ENCODE results near the gene MFAP4.
"Not testable (repeated sequence)": the region's sequence is repeated elsewhere in the genome, so short reads cannot be mapped to it uniquely, and the experiment has no call there.

The MFAP4 gene

DNA sequence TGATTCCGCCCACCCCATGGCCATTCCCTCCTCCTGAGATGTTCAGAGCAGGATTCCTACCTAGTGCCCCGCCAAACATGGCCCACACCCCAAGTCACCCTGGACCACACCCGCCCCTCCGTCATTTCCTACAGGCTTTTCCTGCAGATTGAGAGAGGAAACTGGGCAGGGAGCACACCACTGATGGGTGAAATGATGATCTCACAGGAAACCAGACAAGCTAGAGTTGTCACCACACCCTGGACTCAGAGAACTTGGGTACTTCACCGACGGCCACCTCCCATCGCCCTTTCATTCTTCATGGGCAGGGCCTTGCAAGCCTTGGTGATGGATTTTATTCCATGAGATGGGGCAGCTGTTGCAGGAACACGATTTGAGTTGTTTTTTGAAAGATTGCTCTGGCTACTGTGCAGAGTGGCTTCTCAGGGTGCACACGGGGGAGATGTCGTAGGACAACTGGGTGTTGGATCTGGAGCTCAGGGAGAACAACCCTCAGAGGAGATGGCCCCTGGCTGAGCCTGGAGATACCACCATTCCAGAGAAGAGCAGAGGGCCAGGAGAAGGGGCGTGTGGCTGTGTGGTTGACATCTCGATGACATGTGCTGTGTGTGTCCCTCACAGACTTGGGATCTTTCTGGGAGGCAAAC, 17.0 kb downstream of the MFAP4 start:
- no peak for DNase-seq (ENCODE audit: low spot score)

- DNase-seq (ENCODE audit: low spot score): no peak
These were observed 17.7 kb downstream of the MFAP4 start for GRCh38 chr17:19369107-19369778.

DNA sequence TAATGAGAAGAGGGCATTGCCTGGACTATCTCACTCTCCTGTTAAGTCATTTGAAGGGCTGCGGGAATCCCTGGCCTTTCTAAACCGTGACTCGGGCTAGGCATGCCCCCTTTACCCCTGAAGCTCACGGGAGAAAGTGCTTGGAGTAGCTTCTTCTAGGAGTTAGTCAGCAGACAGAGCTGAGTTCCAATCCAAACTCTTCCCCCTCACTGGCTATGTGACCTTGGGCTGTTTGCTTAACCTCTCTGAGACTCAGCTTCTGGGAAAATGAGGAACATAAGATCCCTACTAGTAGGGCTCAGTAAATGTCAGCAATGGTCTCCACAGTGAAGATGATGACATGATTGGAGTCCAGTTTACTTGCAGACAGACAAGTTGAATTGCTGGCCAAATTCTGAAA, 18.8 kb downstream of the MFAP4 start:
- DNase-seq (ENCODE audit: low spot score): no peak

DNA sequence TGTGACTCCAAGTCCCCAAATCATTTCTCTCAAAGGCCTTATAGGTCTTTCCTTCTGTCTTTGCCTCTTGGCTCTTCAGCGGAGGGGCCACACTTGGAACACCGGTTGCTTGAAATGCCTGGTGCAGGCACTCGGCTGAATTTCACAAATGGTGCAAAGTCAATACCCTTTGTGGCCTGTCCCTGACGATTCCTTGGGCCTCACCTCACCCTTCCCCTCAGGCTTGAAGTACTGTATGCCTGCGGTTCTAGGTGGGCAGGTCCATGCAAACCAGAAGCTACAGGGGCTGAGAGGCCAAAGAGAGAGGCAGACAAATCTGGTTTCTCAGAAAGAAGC, 20.4 kb downstream of the MFAP4 start:
- no peak for DNase-seq (ENCODE audit: low spot score)

DNA sequence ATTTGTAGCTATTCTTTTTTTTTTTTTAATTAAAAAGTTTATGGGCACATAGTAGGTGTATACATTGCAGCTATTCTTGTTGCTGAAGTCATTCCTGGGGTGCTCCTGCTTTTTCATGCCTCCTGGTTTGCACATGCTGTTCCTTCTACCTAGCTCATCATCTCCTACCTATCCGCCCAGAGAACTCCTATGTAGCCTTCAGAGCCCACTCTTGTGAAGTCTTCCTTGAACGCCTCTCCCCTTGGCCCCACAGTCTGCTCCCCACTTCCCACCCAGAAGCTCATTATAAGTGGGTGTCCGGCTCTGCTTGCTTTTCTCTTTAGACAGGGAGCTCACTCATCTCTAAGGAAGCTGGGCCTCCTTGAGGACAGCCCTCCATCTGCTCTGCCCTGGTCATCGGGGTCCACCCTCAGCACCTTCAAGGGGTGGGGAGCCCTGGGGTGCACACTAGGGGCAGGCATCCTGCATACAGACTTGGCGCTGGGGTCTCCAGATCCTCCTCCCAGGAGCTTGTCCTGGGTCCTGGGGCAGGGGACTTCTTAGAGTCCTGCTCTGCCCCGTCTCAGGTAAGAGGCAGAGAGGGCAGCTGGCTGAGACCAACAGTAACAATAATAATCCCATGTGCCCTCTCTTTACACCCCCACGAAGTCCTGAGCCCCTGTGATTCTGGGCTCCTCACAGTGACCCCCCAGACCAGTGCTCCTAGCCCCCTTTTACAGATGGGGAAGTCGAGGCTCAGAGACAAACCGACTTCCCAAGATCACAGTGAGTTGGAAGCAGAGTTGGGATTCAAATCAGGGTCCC, 21.0 kb downstream of the MFAP4 start:
- DNase-seq (ENCODE audit: low spot score): no peak

GRCh38 chr17:19365499-19365817, 21.5 kb downstream of the MFAP4 start:
- DNase-seq (ENCODE audit: low spot score): no peak

DNA sequence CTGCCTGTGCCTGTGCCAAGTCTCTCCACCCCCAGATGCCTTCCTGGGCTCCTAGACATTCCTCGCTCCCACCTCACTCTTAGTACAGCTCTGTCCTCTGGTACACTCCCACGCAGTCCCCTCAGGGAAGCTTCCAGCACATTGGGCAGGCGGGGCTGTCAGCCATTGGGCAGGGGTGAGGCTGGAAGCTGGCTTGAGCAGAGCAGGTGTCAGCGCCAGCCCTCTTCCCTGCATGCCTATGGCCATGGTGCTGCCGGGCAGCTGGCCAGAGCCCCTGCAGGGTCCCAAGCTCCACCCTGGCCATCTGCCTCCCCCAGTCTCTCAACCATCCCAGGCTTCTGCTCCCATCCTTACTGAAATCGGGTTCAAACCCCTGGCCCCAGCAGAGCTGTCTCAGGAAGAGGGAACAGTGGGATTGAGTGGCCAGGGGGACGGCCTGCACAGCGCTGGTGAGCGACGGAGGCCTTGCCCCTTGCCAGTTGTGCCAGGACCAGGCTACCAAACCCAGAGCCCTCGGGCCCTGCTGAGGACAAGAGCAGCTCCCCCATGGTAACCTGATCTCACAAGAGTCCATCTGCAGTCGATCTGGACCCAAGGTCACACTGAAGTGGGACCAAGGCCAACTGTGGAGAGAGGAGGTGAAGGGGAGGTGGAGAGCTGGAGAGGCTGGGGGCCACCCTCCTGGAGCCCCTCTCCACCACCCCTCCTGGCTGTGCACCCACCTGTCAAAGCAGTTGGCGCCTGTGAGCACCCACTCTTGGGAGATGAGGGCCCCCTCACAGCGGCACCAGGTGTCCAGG, 22.1 kb downstream of the MFAP4 start:
- no peak for DNase-seq (ENCODE audit: low spot score)

GRCh38 chr17:19363460-19364035, 23.4 kb downstream of the MFAP4 start:
- DNase-seq (ENCODE audit: low spot score): no peak

- DNase-seq (ENCODE audit: low spot score): no peak
These were observed 23.9 kb downstream of the MFAP4 start for GRCh38 chr17:19363114-19363438.

DNA sequence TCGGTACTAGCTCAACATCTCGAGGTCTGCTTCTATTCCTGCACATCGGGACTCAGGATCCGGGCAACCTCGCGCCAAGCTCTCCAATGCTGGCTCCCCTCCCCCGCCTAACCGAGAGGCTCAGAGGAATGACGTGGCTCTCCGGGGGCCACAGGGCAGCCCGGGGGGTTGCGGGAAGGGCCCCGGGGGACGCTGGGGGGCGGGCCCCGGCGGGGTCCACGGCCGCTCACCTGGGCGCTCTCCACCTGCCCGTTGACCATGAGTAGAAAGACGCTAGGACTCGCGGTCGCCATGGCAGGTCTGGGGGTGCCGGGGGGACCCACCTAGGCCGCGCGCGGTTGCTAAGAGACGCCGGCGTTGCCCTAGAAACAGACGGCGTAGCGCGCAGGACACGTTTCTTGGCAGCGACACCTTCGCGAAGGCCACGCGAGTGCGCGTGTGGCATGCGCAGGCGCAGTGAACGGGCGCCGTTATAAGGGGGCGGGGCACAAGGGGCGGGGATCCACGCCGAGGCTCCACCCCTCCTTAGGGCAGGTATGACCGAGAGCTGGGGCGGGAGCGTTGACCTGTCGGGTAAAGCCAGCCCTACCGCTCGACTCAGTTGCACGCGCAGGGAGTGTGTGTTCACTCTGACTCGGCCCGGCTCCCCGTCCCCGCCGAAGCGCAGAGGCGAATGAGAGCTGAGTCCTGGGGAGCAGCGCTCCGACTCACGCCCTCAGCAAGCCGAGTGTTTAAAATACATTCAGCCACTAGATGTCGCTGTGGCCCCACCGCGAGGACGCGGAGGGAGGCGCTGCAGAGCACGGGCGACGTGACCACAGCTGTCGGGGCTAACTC, 24.5 kb downstream of the MFAP4 start, which contains the start of gene B9D1:
Gene B9D1 (minus strand): TSS at position 447 of the 837 bp plus-strand sequence. CDS start 154 bp downstream, at position 293.
- DNase-seq (ENCODE audit: low spot score): peak; percentile 85

DNA sequence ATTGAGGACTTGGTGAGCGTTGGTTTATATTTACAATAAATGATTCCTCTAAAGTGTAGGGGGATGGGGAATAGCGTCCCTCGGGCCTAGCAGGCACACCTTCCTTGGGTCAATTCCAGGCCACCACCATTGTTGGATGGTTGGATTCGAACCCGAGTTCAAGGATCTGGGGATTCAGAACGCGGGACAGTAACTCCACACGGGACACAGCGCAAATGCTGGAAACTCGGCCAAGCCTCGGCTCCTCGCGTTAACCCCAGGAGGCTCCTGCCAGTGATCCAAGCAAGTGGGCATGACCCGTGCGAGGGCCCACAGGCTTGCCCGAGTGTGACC, 25.1 kb downstream of the MFAP4 start:
- no peak for DNase-seq (ENCODE audit: low spot score)

DNA sequence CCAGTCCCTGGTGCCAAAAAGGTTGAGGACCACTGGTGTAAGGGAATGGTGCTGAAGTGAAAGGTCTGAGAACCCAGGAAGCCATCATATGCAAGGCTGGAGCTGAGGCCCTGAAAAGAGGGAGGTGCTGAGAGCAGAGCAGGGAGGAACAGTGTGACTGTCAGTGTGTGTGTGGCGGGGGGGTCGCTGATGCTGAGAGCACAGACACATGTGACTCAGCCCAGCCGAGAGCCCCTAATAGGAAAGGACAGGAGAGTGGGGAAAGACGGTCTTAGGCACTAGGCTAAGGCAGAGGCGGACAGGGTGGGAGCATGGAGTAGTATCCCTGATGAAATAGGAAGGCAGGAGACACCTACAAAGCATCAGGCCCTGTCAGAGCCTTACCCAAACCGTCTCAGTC, 25.7 kb downstream of the MFAP4 start:
- no peak for DNase-seq (ENCODE audit: low spot score)

GRCh38 chr17:19360772-19361171, 26.2 kb downstream of the MFAP4 start:
- DNase-seq (ENCODE audit: low spot score): no peak

DNA sequence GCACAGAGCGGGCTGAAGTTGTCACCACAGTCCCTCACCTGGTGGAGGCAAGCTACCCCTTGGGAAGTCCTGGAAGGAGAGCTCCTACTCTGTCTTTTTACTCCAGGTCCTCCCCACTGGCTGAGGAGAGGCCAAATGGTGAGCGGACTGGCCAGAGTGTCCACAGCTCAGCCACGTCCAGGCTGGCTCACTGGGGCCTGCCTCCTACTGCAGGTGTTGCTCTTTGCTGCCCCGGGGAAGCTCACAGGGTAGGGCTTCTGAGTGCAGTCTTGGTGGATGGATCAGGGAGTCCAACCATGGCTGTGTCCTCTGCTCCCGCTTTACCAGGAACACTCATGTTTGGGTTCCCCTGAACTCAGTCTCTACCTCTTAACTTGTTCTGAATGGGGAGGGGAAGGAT, 27.1 kb downstream of the MFAP4 start:
- no peak for DNase-seq (ENCODE audit: low spot score)

DNA sequence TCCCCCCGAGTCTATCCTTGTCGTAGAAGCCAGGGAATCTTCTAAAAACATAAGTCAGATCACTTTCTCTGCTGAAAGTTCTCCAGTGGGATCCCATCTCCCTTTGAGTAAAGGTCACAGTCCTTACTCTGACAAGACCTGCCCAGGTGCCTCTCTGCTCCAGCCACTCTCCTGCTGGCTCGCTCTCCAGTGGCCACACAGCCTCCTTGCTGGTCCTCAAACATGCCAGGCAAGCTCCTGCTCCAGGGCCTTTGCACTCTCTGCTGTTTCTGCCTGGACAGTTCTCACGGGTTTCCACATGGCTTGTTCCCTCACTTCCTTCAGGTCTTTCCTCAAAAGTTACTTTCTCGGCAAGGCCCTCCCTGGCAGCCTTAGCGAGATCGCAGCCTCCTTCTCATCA, 27.8 kb downstream of the MFAP4 start:
- DNase-seq (ENCODE audit: low spot score): no peak

DNA sequence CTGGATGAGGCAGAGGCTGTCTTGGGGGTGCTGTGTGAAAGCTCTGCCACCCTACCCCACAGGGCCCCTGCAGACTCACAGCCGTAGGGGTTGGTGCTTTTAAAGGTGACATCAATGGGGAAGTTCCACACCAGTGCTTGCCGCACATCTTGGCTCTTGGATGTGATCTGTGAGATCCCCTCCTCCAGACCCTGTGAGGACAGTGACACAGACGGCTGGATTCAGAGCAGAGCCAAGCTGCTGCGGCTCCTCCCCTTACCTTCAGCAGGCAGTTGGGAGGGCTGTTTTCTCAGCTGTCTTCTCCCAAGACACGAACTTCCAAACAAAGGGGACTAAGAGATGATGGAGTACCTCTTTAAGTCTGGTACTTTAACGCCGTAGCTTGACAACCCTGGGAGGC, 29.2 kb downstream of the MFAP4 start:
- no peak for DNase-seq (ENCODE audit: low spot score)

DNA sequence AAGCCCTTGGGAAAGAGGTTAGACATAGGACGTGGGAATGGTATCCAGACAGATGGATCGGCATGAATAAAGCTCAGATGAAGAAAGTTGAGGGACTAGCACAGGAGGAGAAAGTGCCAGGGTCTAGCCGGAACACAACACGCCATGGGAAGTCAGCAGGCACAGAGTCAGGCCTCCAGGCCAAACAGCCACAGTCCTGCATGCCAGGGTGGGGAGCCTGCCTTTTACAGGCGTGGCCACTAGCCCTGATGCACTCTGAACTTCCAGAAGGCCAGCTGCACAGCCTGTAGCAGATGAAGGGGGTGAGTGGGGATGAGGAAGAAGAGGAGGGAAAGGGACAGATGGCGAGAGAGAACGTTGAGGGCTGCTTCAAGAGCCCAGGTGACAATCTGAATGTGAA, 29.6 kb downstream of the MFAP4 start:
- DNase-seq (ENCODE audit: low spot score): no peak

DNA sequence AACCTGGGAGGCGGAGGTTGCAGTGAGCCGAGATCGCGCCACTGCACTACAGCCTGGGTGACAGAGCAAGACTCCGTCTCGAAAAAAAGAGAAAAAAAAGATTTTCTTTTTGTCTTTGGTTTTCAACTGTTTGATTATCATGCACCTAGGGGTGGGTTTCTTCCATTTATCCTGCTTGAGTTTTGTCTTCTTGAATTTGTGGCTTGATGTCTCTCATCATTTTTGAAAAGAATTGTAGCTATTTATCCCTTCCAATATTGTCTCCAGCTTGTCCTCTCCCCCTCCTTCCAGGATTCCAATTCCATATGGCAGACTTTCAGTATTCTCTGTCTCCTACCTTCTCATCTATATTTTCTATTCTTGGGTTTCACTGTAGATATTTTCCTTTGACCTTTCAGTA, 32.2 kb downstream of the MFAP4 start:
- DNase-seq (ENCODE audit: low spot score): no peak

GRCh38 chr17:19353401-19353800, 33.6 kb downstream of the MFAP4 start:
- not testable (repeated sequence) for DNase-seq (ENCODE audit: low spot score)

DNA sequence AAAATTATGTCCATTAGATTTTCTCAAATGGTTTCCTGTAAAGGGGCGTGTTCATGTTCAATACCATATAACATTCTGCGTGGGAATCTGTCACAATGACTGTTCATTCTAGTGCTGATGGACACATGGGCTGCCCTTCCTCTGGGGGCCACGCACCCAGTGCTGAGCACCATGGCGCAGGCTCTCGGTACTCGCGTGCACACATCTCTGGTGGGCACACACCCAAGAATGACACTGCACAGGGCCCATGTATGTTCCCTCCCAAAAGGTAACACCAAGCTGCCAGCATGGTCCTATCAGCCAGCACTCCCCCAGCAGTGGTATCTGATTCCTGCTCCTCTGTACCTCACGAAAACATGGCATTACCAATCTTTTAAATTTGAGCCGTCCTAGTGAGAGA, 38.2 kb downstream of the MFAP4 start:
- no peak for DNase-seq (ENCODE audit: low spot score)

DNA sequence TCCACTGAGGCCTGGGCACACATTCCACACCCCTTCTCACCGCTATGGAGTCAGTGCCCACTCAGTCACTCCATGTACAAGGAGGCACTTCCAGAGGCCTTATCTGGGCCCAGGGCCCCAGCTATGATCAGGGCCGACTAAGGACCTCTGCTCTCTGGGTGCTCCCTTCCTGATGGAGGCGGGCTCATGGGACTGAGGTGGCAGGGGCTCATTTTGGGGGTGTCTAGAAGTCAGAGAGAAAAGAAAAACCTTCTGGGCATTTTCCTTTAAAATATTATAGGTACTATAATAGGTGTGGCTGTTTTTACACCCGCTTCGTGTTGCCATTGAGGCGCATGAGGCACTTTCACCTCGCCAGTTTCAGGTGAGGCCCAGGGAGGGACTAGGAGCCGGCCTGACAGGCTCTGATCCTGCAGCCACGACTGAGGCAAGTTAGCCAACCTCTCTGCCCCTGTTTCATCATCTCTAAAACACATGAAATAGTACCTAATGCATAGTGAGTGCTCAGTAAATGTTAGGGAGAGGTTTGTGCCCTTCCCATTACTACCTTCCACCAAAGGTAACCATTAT, 38.8 kb downstream of the MFAP4 start:
- DNase-seq (ENCODE audit: low spot score): no peak
